Neural crest cell (in vitro differentiated cells): ENCODE measurements around the gene NIPBL. TPM values are rescaled to one million over a fixed set of nuclear protein-coding genes. Genes with fewer than 3 reads are reported as not detected.

Source experiments
- DNase-seq: peaks from one replicate; pipeline ENCODE4 v3.0.0; 2021; ENCODE audit warnings: low read depth, mixed read lengths, low spot score
- H3K27ac Mint-ChIP-seq: one replicate; pipeline ENCODE4 v1.8.0; 2021; ENCODE audit warnings: mild to moderate bottlenecking, mixed read lengths; ENCODE audit not compliant: unreplicated experiment
- H3K27me3 Mint-ChIP-seq: 2 replicates; pipeline ENCODE4 v1.8.0; 2021; ENCODE audit warnings: low read depth, mild to moderate bottlenecking, mixed read lengths
- H3K36me3 Mint-ChIP-seq: 2 replicates; pipeline ENCODE4 v1.8.0; 2021; ENCODE audit warnings: low read depth, mild to moderate bottlenecking, mixed read lengths
- H3K4me1 Mint-ChIP-seq: 2 replicates; pipeline ENCODE4 v1.8.0; 2021; ENCODE audit warnings: mixed read lengths
- H3K4me3 Mint-ChIP-seq: one replicate; pipeline ENCODE4 v1.8.0; 2021; ENCODE audit warnings: mild to moderate bottlenecking, mixed read lengths
- H3K9me3 Mint-ChIP-seq: 2 replicates; pipeline ENCODE4 v1.8.0; 2021; ENCODE audit warnings: mixed read lengths
- total RNA-seq: library from RNA; stranded (reverse); gene quantifications from 2 replicates; pipeline ENCODE4 v1.2.1, GENCODE V29; 2021
- TF ChIP-seq, protein P1 (sequence below): fragments of 200-600 bp; sonication (generic); conservative IDR thresholded peaks from 2 replicates; pipeline ENCODE4 v1.5.0; 2021; ENCODE audit warnings: antibody characterized with exemption, mild to moderate bottlenecking

NIPBL gene
- total RNA-seq, 1 donor from 2014 or later, result 66.3 TPM

DNA sequence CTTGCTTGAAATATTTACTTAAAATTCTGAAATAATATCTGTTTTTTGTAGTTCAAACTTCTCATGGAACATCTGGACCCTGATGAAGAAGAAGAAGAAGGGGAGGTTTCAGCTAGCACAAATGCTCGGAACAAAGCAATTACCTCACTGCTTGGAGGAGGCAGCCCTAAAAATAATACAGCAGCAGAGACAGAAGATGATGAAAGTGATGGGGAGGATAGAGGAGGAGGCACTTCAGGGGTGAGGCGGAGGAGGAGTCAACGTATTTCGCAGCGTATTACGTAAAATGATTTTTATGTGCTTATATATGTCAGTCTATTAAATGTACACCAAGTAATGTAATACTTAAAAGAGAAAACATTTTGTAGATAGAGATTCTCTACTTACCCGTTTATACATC is 187.2 kb downstream of the NIPBL start:
- TF ChIP-seq, protein P1, sequence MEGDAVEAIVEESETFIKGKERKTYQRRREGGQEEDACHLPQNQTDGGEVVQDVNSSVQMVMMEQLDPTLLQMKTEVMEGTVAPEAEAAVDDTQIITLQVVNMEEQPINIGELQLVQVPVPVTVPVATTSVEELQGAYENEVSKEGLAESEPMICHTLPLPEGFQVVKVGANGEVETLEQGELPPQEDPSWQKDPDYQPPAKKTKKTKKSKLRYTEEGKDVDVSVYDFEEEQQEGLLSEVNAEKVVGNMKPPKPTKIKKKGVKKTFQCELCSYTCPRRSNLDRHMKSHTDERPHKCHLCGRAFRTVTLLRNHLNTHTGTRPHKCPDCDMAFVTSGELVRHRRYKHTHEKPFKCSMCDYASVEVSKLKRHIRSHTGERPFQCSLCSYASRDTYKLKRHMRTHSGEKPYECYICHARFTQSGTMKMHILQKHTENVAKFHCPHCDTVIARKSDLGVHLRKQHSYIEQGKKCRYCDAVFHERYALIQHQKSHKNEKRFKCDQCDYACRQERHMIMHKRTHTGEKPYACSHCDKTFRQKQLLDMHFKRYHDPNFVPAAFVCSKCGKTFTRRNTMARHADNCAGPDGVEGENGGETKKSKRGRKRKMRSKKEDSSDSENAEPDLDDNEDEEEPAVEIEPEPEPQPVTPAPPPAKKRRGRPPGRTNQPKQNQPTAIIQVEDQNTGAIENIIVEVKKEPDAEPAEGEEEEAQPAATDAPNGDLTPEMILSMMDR, result no peak

DNA sequence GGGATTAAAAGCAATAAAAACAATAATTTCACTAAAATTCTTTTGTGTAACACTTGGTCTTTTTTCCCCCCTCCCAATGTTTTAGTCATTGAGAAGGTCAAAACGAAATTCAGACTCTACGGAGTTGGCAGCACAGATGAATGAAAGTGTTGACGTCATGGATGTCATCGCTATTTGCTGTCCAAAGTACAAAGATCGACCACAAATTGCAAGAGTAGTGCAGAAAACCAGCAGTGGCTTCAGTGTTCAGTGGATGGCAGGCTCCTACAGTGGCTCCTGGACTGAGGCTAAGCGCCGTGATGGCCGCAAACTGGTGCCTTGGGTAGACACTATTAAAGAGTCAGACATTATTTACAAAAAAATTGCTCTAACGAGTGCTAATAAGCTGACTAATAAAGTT is 187.9 kb downstream of the NIPBL start:
- Mint-ChIP-seq H3K36me3 (peaks cover 9% of the 10 kb centered on the region), H3K4me1 (no peaks in the 10 kb centered on the region), H3K27me3 (no peaks in the 10 kb centered on the region), H3K27ac (no peak overlapping the region), H3K9me3 (no peaks in the 10 kb centered on the region), H3K4me3 (no peak overlapping the region)
- DNase-seq, result no peak
- TF ChIP-seq, protein P1, result no peak

More for the DNA sequence above, 187.2 kb downstream of the NIPBL start:
- H3K9me3 Mint-ChIP-seq, result no peaks in the 10 kb centered on the region
- DNase-seq, result no peak
- H3K36me3 Mint-ChIP-seq, result peaks cover 11% of the 10 kb centered on the region
- H3K27me3 Mint-ChIP-seq, result no peaks in the 10 kb centered on the region
- no peak overlapping the region for H3K27ac Mint-ChIP-seq
- no peak overlapping the region for H3K4me3 Mint-ChIP-seq
- no peaks in the 10 kb centered on the region for H3K4me1 Mint-ChIP-seq

DNA sequence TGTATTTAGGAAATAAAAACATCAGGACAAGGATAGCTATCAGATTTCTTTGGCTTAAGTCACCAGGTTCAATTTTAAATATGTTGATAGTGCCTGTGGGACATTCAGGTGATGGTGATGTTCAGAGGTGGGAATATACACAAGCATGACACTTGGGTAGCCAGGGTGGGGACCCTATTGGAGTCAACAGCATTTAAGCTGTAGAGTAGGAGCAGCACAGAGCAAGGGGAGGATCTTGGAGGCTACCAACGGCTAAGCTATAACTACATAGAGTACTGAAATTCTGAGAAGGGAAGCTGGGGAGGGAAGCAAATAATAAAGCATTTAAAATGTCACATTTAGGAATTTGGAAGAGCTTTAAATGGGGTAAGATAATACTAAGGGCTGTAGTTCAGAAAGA is 194.9 kb downstream of the NIPBL start:
- Mint-ChIP-seq H3K4me1 (no peaks in the 10 kb centered on the region), H3K9me3 (no peaks in the 10 kb centered on the region)
- TF ChIP-seq, protein P1, result no peak

DNA sequence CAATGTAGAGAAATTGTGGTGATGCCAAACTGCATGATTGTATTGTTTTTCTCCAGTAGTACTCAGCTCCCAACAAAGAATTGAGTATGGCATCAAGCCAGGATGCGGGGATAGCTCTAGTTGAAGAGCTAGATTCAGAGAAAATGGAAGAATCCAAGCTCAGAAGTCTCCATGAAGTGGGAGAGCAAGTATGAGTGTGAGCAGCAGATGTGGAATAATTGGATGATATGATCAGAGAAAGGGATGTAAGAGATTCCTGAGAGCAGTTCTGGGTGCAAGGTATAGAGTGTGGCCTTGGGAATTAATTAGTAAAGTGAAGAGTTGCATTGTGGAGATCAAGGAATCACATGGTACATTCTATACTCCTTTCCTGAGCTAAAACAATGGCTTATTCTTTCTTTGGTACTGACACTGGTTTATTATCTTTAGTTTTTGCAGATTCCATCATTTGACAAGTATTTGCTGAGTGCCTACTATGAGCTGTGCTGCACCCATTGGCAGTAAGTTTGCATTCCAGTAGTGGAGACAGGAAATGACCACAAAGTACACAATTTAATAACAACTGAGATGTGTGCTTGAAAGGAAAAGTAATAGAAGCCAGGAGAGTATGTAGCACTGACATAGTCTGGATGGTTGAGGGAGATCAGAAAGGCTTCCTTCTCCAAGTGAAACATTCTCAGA is 195.5 kb downstream of the NIPBL start:
- Mint-ChIP-seq H3K4me3 (no peak overlapping the region), H3K27ac (no peak overlapping the region), H3K9me3 (no peaks in the 10 kb centered on the region), H3K4me1 (no peaks in the 10 kb centered on the region), H3K36me3 (peaks cover 2% of the 10 kb centered on the region), H3K27me3 (no peaks in the 10 kb centered on the region)
- TF ChIP-seq, protein P1, result no peak
- DNase-seq, result no peak

More for the DNA sequence above, 194.9 kb downstream of the NIPBL start:
- no peaks in the 10 kb centered on the region for H3K27me3 Mint-ChIP-seq
- H3K27ac Mint-ChIP-seq, result no peak overlapping the region
- peaks cover 2% of the 10 kb centered on the region for H3K36me3 Mint-ChIP-seq
- no peak overlapping the region for H3K4me3 Mint-ChIP-seq
- DNase-seq, result no peak

DNA sequence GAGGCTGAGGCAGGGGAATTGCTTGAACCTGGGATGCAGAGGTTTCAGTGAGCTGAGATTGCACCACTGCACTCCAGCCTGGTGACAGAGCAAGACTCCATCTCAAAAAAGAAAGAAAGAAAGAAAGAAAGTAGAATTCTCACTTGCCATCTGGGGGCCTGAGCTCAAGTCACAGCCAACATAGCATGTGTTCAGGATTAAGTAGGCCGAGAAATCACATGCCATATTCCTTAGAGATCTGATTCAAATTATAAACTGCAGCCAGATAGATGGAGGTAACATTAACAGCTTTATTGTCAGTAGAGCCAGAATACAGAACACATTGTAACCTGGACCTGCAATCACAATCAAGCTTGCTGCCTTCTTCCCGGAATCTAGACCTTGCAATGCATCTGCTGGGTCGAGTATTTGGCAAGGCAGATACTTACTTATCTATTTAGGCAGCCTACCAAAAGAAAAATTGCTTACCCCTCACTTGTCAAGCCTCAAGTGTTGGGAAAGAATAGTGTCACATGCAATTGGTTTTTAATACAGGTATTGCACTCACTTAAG is 198.9 kb downstream of the NIPBL start:
- H3K27ac Mint-ChIP-seq, result no peak overlapping the region
- H3K36me3 Mint-ChIP-seq, result peaks cover 23% of the 10 kb centered on the region
- peaks cover 2% of the 10 kb centered on the region for H3K9me3 Mint-ChIP-seq
- no peak overlapping the region for H3K4me3 Mint-ChIP-seq
- no peak for DNase-seq
- no peaks in the 10 kb centered on the region for H3K4me1 Mint-ChIP-seq
- no peaks in the 10 kb centered on the region for H3K27me3 Mint-ChIP-seq
- TF ChIP-seq, protein P1, result no peak
